GM21619 (cell line): ENCODE data around the gene AANAT.

Experiments
- ATAC-seq: cut with Tn5 transposase; IDR thresholded peaks from one replicate; pipeline ENCODE4 v1.9.1; 2021; ENCODE audit not compliant: unreplicated experiment

The AANAT gene

DNA sequence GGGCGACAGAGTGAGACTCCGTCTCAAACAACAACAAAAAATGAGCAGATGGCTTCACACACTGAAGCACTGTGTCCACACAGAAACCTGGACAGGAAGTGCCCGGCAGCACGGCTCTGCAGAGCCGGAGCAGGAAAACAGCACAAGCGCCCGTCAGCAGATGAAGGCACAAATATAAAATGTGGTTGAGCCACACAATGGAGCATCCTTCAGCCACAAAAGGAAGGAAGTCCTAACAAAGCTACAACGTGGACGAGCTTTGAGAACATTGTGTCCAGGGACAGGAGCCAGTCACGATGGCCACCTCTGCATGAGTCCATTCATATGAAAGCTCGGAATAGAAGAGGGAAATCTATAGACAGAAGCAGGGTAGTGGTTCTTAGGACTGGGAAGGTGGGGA is 18.2 kb downstream of the AANAT start:
- no peak for ATAC-seq

DNA sequence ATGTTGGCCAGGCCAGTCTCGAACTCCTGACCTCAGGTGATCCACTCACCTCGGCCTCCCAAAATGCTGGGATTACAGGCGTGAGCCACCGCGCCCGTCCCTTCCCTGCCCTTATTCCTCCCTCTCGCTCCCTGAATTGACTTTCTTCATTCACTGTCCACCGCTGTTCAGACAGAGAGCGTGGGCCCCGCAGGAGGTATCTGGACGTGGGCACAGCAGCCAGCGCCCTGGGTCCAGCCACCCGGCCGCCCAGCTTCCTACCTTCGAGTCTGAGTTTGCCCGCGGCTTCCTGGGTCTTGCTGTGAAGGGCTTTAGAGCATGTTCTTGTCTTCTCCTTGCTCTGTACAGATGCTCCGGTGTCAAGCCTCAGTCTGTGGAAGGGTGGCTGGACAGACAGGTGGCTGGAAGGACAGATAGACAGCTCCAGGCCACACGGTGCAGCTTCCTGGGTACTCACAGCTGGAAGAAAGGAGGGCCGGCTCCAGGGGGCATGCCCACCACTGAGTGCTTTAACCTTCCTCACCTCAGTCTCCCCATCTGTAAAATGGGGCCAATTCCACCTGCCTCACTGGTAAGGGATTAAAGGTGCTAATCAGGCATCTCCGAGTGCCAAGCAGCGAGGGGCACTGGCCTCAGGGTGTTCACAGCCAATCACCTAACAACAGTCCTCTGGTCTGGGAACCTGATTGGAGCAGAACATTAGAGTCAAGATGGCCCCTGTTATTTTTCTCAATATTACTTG is 20.2 kb downstream of the AANAT start:
- no peak for ATAC-seq

DNA sequence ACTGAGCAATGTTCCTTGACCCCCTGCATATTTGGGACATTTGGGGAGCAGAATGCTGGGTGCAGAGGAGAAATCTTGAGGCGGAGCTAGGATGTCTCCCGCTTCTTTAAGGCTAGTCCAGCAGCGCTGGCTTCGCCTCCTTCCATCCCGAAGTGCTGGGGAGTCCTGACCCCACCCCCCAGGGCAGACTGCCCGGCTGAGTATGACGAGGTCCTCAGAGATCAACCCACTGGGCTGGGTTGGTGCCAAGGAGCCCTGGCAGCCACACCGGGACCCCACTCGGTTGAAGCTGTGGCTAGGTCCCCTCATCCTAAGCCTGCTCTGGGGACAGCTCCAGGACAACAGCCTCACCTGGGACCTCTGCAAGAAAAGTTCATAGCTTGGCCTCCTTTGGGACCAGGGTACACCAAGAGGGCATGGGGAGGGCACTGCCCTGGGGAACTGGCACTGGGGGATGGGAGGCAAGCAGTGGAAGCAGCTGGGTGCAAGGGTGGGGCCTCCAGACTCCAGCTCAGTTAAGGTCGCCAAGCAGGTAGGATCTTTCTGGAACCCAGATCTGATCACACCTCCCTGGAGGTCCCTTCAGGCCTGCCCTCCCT is 22.8 kb downstream of the AANAT start:
- ATAC-seq: no peak

DNA sequence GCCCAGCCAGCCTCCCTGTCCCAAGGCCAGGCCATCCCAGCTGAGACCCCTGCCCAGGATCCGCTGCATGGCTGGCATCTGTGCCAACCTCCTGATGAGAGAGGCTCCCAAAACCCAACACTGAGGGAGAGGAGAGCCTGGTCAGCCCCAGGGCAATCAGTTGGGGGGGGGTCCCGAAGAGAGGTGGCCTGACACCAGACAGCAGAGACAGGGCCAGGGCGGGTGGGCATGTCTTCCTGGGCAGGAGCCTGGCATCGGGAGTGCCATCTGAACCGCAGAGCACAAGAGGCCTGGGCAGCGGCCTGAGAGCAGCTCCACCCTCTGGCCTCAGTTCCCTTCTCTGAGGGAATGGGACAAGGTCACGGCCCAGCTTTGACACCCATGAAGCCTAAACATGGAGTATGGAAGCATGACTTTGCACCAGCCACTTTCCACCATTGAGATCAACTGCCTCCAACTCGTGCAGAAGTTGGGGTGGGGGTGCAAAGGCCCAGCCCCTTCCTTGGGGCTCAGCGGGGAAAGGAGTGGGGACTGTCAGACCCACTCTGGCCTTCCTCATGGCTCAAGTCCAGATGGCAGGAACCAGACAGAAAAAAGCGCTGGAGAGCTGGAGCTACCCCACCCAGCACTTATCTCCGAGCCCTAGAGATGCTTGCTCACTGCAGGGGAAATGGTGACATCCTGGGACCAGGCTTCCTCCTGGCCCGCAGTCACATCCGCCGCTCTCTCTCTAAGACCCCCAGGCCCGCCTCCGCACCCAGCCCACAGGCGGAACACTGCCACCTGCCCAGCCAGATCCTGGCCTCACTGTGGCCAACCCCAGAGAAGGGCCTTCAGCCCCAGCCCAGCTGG is 24.1 kb downstream of the AANAT start:
- no peak for ATAC-seq

DNA sequence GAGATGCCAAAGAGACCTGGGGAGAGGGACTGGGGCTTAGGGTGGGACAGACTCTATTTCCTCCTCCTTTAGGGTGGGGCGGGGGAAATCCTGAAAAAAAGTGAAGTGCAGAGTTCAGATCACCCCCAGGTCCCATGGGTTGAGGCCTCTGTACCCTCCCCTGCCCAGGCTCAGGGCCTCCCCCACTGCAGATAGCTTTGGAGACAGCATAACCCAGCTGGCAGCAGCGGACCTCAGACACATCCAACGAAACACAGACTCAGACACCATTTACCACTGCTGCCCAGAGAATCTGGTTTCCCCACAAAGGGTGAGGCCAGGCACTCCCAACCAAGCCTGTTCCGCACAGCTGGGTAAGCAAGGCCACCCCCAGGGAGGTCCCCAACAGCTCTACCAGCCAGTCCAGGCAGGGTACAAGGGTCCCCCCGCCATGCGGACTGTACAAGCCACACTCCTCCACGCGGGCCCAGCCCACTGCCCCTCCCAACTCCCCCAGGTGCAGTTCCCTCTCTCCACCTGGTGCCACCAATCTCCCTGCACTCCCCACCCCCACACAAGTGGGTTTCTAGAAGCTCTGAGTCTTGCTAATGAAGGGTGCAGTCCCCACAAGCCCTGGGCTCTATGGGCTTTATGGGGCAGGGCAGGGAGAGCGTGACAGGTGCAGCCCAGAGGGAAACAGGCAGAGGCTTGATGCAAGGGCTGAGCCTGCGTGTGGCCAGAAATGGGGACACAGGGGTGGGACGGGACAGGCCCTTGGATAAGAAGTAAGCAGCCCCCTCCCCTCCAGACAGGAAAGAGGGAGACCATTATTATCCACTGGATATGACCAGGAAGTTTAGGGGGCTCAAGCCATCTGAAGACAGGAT is 25.0 kb downstream of the AANAT start:
- peak; percentile 42 for ATAC-seq

DNA sequence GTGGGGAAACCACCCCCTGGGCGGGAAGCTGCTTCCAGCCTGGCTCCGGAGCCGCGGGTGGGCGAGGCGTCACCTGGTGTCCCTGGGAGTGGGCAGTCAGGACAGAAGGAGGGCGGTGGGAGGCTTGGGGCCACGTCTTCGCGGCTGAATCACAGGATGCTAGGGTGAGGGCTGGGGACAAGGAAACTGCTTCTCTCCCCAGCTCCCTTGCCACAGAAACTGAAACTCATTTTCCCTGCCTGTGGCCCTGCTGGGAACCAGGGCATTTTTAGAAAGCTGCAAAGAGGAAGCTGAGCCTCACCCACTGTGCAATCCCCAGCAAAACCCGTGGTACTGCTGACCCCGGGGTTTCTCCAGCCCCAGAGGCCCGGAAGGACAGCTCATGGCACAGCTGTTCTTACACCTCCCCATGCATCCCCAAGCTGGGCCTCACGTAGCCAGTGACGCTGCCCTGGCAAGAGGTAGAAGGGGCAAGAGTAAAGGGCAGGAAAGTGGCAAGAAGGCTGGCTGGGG is 25.6 kb downstream of the AANAT start:
- ATAC-seq: peak; percentile 36

DNA sequence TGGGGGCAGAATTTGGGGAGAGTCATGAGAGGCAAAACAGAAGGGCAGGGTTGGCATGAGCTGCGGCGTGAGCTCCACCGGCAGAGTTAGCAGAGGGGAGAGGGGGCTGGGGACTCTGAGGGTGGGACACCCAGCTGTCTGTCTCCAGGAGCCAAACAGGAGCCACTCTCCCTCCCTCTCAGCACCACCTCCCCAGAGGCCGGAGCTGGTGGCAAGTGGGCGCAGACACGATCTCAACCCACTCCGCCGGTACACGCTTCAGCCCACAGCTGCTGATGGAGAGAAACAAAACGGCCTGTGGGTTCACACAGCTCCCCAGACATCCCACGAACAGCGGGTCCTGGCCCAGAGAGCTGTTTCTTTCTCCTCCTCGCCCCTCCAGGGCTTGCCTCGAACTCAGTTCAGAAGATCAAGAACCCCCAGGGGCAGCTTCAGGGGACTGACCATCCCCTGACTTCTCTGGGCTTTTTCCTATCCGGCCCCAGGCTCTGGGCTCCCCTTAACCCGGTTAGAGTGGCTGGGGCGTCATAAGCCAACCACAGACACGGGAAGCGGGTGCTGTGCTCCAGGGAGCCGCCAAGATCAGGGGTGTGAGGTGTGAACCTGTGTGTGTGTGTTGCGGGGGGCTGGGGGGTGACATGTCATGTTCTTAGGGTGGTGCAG is 26.2 kb downstream of the AANAT start:
- no peak for ATAC-seq

DNA sequence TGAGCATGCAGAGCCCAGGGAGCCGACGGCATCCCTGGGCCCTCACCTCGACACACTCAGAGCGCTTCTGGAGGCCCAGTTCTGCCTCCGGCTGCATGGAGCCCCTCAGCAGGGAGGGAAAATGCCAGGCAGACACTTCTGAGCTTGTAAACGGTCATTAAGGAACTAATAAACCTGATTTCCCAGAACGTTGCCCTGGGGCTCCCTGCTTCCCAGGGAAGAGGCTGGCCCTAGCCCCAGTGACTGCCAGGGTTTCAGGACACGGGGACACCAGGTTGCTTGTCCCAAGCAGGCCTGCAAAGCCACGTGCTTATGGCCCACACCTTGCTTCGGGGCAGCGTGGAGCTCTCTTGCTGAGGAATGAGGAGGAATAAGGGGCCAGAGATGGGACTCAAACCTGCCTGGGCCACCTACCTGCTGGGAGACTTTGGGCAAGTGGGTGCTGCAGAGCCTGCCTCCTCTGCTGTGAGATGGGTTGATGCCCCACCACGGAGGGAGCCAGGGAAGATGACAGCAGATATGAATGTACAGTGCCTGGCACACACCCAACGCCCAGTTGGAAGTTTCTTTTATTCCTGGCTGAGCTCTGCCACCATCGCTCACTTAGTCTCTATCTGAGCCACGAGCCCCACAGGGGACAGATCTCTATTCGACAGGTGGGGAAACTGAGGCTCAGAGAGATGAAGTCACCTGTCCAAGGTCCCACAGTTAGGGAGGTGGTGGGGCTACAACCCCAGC is 28.4 kb downstream of the AANAT start:
- ATAC-seq: no peak

DNA sequence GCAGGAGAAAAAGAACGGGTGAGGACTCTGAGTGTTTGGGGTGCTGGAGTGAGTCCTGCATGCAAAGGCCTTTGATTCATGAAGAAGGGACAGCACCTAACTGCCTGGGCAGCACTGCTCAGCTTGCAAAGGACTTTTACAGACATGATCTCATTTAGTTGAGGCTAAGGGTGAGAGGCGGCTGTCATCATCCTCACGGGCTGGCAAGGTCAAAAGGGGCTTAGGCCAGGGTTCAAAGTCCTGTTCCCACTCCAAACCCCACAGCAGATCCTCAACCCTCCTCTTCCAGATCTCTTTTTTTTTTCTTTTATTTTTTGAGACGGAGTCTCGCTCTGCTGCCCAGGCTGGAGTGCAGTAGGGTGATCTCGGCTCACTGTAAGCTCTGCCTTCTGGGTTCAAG is 29.1 kb downstream of the AANAT start:
- ATAC-seq: no peak

DNA sequence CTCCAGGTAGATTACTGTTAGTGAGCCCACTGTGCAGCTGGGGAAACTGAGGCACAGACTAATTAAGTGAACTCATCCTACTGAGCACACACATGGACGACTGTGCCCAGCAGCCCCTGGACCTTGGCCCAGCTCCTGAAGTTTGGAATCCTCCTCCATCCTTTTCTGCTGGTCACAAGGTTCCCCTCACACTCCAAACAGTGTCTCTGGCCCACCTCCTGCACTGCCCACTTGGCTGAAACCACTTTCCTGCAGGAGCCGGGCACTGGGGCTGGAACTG is 30.2 kb downstream of the AANAT start:
- no peak for ATAC-seq

DNA sequence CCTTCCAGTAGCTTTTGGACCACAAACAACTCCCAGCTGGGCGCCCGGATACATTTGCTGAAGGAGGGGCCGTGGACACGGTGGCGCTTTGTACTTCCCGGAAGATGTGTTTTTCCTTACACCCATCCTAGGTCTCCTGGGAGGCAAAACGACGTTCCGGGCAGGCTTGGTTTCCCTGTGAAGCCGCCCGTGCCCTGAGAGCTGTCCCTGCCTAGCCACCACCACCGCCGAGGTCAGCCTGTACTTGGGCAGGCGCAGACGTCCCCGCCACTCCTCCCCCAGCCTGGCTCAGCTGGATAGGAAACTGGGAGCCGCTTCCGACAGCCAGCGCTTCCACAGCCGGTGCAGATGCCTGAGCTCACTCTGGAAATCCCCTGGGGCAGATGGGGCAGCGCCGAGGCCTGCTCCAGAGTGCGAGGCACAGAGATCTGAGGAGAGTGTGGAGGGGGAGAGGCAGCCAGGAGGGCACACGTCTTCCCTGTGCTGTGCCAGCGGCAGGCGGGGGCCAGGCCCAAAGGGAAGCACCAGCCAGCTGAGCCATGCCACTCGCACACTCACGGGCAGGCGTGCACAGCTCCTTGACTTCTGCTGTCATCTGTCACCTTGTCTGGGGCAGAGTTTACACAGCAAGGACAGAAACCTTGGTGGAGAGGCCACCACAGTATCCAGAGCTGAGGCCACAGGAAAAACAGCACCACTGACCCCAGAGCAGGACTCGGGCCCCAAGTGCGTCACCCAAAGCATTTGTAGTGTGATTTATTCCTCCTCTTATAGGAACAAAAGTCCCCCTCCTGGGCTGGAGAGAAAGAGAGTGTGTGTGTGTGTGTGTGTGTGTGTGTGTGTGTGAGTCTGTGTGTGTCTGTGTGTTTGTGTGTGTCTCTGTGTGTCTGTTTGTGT is 30.8 kb downstream of the AANAT start:
- no peak for ATAC-seq

DNA sequence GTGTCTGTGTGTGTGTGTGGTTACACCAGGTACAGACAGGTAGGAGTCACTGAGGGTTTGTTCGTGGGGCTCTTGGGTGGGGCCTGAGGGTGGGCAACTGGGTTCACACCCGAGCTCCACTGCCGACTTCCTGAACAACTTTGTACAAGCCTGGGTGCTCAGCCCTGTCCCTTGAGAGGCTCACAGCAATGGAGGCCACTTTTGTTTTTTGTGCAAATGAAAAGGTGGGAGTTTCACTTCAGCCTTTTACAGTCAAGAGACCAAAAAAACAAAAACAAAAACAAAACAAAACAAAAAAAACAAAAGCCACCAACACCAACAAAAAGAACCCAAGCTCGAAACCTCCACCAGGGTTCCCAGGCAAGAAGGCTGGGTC is 31.5 kb downstream of the AANAT start:
- ATAC-seq: no peak

DNA sequence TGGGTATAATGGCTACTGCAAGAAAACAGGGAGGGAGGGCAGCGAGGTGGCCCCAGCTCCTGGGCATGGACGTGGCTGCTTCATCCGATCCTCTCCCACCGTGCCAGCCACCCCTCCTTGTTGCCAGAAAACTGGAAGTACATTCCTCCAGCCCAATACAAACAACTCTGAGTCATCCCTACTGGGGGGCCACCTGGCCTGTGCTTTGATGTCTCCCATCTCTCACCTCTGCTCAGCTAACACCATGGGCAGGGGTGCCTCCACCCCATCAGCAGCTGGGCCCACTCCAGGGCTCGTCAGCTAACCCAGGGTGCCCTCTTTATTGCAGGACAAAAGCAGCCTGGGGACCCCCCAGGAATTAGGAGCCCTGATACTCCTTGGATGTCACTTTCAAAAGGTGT is 31.9 kb downstream of the AANAT start:
- ATAC-seq: no peak

DNA sequence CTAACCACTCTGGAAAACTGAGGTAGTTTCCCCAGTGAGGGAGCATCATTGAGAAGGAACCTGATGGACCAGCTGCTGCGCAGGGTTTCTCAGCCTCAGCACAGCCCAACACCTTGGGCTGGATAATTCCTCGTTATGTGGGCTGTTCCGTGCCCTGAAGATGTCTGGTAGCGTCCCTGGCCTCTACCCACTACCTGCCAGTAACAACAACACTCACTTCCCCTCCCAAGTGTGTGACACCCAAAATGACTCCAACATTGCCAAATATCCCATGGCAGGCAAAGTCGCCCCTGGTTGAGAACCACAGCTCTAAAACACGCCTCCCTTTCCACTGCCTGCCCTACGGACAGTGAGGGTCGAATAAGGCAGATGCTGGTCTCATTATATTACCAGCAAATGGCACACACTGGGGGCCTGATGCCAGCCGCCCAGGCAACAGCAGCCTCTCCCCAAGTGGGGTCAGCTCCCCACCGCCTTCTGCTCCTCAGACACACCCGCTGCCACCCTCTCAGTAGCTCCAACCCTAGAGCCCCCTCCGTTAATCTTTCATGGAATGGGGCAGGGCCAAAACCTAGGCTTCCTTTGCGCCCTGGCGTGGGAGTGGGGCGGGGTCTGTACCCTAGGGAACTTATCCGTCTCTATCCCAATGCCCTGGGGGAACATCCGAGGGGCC is 32.8 kb downstream of the AANAT start:
- ATAC-seq: no peak

DNA sequence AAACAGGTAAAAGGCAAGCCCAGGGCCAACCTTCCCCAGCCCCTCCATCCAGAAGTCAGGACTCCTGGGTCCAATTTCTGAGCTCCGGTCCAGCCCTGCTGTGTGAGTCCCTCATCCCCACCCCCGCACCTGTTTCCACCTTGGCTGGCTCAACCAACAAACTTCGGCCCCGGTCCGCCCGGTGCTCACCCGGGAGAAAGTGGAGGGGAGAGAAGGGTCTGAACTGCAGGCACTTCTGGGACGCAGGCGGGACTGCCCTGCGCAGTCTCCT is 33.3 kb downstream of the AANAT start:
- ATAC-seq: no peak

DNA sequence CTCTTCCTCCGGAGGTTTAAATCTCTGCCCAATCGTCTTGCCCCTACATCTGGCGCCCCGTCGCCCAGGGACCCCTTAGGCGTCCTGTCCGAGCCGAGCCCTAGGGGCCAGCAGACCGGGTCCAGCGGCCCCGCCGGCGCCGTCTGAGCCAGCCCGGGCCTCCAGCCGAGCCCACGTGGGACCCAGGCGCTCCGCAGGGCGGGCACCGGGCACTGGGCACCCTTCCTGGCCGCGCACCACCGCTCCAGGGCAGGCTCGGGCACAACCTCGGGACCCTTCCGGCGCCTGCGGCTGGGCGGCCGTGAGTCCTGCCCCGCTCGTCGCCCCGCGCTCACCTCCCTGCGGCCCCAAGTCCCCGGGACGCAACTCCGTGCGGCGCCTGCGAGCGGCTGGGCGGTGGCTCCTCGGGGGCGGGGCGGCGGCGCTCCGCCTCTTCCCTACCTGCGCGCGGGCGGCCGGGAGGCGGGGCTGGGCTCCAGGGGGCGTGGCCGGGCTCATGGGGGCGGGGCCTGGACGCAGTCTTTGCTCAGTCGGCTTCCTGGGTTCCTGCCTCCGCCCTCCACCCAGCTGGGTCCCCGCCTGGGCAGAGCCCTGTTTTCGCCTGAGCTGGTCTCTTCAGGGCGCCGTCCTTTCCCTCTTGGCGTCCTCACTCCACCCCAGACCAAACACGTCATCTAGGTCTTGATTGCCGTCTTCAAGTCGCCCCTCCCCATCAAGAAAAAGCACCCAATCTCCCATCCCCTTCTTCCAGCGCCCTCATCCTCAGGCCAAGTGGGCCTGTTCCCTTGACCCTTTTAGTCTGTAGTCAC is 33.8 kb downstream of the AANAT start, which contains the start of gene RHBDF2:
RHBDF2 (minus strand) TSS at position 406 of the 809 bp plus-strand sequence. CDS start 19,899 bp downstream, outside the sequence.
- ATAC-seq: peak; percentile 52

DNA sequence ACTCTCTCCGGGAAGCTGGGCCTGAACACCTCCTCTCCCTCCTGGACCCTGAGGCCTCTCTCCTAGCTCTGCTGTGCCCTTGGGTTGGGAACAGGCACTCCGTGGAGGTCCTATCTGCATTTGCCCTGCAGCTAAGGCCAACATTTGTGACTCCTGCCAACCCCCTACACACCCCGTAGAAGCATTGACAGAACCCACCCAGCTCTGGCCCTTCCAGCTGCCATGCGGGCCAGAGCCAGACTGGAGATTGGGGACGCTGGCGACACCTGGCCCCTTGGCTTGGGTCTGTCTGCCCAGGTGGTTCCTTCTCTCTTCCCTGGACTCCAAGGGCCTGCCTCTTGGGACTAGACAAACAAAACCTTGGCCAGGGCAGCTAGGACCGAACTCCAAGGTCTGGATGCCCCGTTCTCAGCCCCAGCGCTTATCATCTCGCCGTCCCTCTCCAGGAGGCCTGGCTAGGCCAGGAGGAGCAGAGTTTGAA is 34.5 kb downstream of the AANAT start:
- no peak for ATAC-seq
